Measurements from ENCODE around the gene DUOXA1. TPM values are rescaled to one million over a fixed set of nuclear protein-coding genes. Genes with fewer than 3 reads are reported as not detected.

The DUOXA1 gene
- not detected for polyA plus RNA-seq (2012; ENCODE audit: insufficient read length, low read depth)

GRCh38 chr15:45129651-45130129 is at the start of gene DUOXA1, which contains the start of gene DUOX1:
Gene DUOXA1, minus strand, starts transcription at chr15:45129879. Its CDS starts 6,865 bp downstream, at chr15:45123014.
Gene DUOX1, plus strand, starts transcription at chr15:45129994. Its CDS starts 1,973 bp downstream, at chr15:45131967.
- no peak for TF ChIP-seq POLR2AphosphoS5 (IDR thresholded peaks at IDR 0.05; ENCODE audit: low read depth, low read length)
- TF ChIP-seq FOXP2 (optimal IDR thresholded peaks at IDR 0.05; ENCODE audit: borderline replicate concordance, extremely low read depth, extremely low read length, insufficient read depth): no peak
- TF ChIP-seq TAF1 (IDR thresholded peaks at IDR 0.05; ENCODE audit: borderline replicate concordance, insufficient read depth, low read length): no peak
- TF ChIP-seq SIN3A (IDR thresholded peaks at IDR 0.05; ENCODE audit: borderline replicate concordance, insufficient read depth, low read length): no peak
- no peak for TF ChIP-seq REST (IDR thresholded peaks at IDR 0.05; ENCODE audit: insufficient read depth in 1 of 2, low read depth in 2 of 2, low read length in 2 of 2)

- no peak for TF ChIP-seq REST (IDR thresholded peaks at IDR 0.05; ENCODE audit: insufficient read depth in 1 of 2, low read depth in 2 of 2, low read length in 2 of 2)
- TF ChIP-seq FOXP2 (optimal IDR thresholded peaks at IDR 0.05; ENCODE audit: borderline replicate concordance, extremely low read depth, extremely low read length, insufficient read depth): no peak
- TF ChIP-seq POLR2AphosphoS5 (IDR thresholded peaks at IDR 0.05; ENCODE audit: low read depth, low read length): no peak
These were observed 47.6 kb upstream of the DUOXA1 start for GRCh38 chr15:45177285-45177684.

GRCh38 chr15:45174577-45174976 is 44.9 kb upstream of the DUOXA1 start:
- TF ChIP-seq TAF1 (IDR thresholded peaks at IDR 0.05; ENCODE audit: borderline replicate concordance, insufficient read depth, low read length) (no peak), SIN3A (IDR thresholded peaks at IDR 0.05; ENCODE audit: borderline replicate concordance, insufficient read depth, low read length) (no peak), POLR2AphosphoS5 (IDR thresholded peaks at IDR 0.05; ENCODE audit: low read depth, low read length) (no peak), FOXP2 (optimal IDR thresholded peaks at IDR 0.05; ENCODE audit: borderline replicate concordance, extremely low read depth, extremely low read length, insufficient read depth) (no peak), REST (IDR thresholded peaks at IDR 0.05; ENCODE audit: insufficient read depth in 1 of 2, low read depth in 2 of 2, low read length in 2 of 2) (no peak)

GRCh38 chr15:45174069-45174468 is 44.4 kb upstream of the DUOXA1 start:
- no peak for TF ChIP-seq POLR2AphosphoS5 (IDR thresholded peaks at IDR 0.05; ENCODE audit: low read depth, low read length)
- TF ChIP-seq REST (IDR thresholded peaks at IDR 0.05; ENCODE audit: insufficient read depth in 1 of 2, low read depth in 2 of 2, low read length in 2 of 2): no peak

GRCh38 chr15:45171912-45172311 is 42.2 kb upstream of the DUOXA1 start:
- TF ChIP-seq FOXP2 (optimal IDR thresholded peaks at IDR 0.05; ENCODE audit: borderline replicate concordance, extremely low read depth, extremely low read length, insufficient read depth) (no peak), SIN3A (IDR thresholded peaks at IDR 0.05; ENCODE audit: borderline replicate concordance, insufficient read depth, low read length) (no peak), POLR2AphosphoS5 (IDR thresholded peaks at IDR 0.05; ENCODE audit: low read depth, low read length) (no peak), TAF1 (IDR thresholded peaks at IDR 0.05; ENCODE audit: borderline replicate concordance, insufficient read depth, low read length) (no peak), REST (IDR thresholded peaks at IDR 0.05; ENCODE audit: insufficient read depth in 1 of 2, low read depth in 2 of 2, low read length in 2 of 2) (no peak)
